UCSD-AML1 (cell line): ENCODE results near the gene IFNAR2.

Experiments
- DNase-seq: peaks from one replicate; lab custom pipeline; 2025; ENCODE audit not compliant: unreplicated experiment; lab: John Stamatoyannopoulos, UW

Gene IFNAR2

DNA sequence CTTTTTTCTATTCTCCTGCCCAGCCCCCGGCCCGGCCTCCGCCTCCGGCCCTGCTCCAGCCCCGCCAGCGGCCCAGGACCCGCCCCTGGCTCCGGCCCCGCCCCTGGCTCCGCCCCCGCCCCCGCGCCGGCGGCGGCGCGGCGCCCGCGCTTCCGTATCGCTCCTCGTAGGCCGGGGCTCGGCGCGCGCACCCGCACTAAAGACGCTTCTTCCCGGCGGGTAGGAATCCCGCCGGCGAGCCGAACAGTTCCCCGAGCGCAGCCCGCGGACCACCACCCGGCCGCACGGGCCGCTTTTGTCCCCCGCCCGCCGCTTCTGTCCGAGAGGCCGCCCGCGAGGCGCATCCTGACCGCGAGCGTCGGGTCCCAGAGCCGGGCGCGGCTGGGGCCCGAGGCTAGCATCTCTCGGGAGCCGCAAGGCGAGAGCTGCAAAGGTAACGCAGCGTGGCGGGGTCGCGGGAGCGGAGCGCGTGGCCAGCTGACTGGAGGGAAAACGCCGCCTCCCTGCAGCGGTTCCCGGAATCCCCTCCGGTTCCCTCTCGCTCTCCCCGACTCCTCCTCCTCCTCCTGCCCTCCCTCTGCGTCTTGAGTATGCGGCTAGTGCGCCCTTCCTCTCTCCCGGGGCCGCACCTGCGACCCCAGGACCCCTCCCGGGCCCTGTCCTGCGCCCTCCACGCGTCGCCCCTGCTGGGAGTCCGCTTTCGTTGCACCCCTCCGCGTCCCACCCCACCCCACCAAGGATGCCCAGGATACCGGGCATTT lies at the start of gene IFNAR2:
TSS of gene IFNAR2 (plus strand) at position 155 of the 761 bp plus-strand sequence. CDS start 11,985 bp downstream, outside the sequence.
- DNase-seq, result peak; percentile 75

GRCh38 chr21:33185852-33186251 lies 43.9 kb upstream of the IFNAR2 start:
- DNase-seq, result no peak

DNA sequence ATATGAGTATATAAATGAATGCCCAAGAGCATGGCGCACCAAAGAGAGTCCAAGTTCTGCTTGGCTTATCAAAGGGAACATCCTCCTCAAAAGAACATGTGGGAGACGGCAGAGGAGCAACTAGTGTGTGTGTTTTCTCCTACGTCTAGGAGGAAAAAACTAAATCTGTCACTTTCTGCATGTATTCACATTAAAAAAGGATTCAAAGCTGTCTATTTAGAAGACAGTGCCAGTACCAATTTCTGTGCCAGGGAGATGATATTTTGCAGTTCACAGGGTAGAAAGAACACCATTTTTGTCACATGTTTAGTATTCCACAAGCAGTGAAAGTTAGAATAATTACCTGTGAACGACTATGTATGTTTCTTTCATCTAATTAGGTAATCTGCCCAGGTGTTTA lies 42.5 kb upstream of the IFNAR2 start:
- no peak for DNase-seq

GRCh38 chr21:33189237-33189636 lies 40.5 kb upstream of the IFNAR2 start:
- no peak for DNase-seq

- no peak for DNase-seq
Observed at GRCh38 chr21:33189824-33190223, 39.9 kb upstream of the IFNAR2 start.

- peak; percentile 40 for DNase-seq
Observed at GRCh38 chr21:33196941-33197374, 32.8 kb upstream of the IFNAR2 start.

DNA sequence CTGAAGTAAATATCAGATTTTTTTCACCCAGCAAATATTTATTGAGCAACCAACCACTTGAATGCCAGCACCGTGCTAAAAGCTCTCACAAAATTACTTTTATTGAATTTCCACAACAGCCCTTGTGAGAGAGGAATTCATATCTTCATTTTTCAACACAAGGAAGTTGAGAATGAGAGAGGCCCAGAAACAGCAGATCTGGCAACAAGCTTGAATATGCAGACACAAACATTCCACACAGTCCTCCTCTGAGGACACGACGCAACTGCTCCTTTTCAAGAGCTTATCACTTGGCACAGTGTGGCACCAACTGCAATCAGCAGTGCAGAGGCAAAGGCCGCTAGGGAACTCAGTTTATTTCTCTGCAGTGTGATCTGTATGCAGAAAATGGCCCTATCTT lies 32.2 kb upstream of the IFNAR2 start:
- DNase-seq, result no peak

DNA sequence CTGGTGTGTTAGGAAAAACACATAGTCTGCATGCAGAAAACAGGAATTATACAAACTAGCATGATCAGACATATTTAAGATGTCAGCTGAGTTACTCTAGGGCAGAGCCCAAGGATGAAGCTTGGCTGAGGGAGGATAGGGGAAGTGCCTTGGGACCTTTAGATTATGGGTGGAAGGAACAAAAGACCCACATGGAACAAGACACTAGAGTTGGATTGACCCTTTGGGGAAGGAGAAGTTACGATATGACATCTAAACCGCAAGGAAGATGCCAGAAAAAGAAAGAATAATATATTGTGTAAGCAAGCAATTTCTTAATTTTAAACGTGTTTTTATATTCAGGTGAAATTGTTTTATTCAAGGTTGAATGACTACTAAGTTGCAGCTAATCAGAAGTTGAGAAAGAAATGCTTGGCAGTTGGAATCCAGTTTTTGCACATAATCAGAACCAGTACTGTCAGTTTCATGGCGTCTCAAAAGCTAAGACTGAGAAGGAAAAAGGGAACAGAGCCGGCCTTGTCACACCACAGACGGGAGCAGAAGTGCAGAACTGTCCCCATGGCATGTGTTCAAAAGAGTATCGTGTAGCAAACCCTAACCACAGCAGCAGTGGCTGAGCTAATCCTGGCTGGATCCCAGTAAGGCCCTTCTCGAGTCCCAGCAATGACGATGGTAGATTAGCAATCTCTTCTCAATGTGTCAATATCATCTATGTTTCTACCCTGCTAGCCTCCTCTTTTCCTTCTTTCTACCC lies 31.2 kb upstream of the IFNAR2 start:
- DNase-seq, result peak; percentile 35

DNA sequence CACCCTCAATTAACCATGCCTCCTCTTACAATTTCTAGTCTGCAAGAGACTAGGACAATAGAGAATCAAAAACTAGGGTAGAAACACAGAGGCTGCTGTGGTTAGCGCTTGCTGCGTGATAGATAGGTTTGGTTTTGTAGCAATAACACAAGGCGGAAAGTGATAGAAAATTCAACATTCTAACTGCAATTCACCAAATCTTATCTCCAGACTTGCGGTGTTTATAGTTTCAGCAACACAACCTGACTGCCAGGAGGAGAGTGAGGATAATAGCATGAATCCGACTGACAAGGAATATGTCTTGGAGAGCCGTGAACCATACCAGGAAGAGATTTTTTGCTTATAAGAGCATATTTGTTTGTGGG lies 30.7 kb upstream of the IFNAR2 start:
- DNase-seq, result no peak

DNA sequence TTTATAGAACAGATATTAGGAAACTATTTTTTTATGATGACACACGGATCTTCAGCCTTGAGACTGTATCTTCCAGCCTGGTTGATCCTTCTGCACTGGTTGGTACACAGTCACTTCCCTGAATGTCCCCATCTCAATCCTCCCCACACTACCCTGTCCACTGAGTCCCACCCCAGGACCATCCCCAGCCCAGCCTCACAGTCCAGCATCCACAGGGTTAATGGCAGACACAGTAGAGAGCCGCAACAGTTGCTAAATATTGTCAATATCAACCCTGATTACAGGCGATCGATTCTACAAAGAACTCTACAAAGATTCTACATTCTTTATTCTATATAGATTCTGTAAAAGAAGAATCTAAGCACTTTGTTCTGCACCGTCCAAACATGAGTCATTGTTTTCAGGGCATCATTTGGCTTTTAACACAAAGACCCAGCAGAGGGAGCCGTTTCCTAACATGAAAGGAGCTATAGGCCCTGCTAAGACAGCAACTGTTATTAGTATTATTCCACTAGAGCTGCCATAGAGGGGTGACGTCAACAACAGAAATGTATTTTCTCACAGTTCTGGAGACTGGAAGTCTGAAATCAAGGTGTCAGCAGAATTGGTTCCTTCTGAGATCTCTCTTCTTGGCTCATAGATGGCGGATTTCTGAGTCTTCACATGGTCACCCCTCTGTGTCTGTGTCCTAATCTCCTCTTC lies 30.1 kb upstream of the IFNAR2 start:
- peak; percentile 32 for DNase-seq

- no peak for DNase-seq
Observed at GRCh38 chr21:33201956-33202355, 27.8 kb upstream of the IFNAR2 start.

DNA sequence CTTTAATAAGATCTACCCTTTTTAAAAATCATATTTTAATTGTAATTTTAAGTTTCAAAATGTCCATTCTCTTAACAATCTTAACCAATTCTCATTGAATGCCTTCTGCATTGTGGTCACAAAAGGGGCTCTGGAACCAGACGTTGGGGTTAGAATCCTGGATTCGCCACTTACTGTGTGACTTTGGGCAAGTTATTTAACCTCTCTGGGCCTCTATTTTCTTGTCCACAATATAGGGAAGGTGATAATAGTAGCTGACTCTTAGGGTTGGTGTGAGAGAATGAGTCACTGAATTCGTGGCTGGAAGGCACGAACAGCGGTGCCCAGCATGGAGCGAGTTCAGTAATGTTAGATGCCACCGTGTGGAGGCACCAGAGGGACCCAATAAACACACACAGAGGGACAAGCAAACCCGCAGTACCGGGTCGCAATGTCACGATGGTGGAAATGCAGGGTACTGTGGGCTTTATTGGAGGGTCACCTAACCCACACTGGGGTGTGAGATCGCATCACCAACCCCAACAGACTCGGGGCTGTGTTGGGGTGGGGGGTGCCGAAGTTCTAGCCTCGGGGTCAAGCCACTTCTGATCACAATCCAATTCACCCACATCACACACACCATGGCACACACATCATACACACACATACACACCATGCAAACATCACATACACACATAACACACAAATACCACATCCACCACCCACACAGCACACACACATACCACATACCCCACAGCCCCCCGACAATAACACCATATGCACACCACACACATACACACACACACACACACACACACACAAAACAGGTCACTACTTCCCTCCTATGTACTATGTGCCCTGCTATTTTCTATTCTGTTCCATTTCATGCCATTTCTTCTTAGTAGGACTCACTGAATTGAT lies 27.0 kb upstream of the IFNAR2 start:
- DNase-seq, result no peak

DNA sequence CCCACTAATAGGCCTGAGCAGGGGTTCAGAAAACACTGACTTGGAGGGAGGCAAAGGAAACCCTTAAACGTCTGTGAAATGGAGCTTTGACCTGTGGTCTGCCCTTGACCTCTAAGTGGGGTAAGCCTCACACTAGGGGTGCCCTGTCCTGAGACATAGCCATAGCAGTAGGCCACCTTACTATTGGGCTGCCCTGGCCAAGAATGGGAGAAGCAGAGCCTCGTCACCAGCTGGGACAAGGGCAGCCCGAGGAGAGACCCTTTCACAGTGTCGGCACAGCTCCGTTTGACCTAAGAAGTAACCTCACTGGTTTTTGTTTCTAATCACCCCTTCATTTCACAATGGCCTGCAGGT lies 26.4 kb upstream of the IFNAR2 start:
- DNase-seq, result no peak

GRCh38 chr21:33205476-33205875 lies 24.3 kb upstream of the IFNAR2 start:
- no peak for DNase-seq

DNA sequence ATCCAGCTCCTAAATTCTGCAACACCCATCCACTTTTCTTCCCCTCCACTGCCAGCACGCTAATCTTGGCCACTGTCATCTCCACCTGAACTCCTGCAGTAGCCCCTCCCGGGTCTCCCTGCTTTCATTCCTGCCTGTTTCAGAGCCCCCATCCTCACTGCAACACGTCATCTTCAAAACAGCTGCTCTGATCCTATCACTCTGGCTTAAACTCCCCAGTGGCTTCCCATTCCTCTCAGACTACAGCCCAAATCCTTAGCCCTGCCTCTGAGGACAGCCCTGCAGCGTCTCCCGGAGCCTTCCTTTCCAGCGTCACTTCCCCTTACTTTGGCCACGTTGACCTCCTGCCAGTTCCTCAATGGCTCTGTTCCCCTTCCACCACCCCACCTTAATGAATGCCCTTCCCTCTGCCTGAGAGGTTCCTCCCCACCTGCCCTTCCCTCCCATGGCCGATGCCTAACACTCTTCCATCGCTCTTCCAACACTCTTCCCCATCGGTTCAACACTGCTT lies 22.9 kb upstream of the IFNAR2 start:
- no peak for DNase-seq

DNA sequence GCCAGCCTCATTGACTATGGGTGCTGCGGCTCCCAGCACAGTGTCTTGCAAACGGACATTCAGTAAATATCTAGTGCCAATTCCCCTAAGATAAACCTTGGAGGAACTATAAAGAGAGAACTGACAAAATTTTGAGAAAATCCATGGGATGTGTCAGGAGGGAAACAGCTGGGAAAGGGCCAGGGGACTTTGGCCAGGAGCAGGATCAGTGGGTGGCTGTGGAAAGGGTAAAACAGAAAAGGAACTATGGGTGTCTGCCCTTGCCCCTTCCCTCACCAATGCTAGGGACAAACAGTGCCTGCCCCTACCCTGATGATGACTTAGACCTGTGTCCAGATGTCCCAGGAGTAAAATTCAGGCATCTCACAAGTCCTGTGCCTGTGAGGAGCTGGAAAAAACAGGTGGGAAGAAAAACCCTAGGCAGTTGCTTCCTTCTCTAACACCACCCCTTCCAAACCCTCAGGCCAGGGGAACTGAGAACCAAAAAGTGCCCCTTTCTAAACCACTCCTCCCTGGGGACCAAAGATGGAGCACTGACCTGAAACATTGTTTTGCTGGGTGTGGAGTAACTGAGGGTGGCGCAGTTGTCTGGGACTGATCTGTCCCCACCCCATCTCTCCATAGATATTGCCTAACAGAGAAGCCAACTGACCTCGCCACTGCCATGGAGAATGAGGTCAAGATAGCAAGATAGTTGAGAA lies 22.1 kb upstream of the IFNAR2 start:
- DNase-seq, result no peak

- DNase-seq, result no peak
Observed at GRCh38 chr21:33208534-33208933, 21.2 kb upstream of the IFNAR2 start.

DNA sequence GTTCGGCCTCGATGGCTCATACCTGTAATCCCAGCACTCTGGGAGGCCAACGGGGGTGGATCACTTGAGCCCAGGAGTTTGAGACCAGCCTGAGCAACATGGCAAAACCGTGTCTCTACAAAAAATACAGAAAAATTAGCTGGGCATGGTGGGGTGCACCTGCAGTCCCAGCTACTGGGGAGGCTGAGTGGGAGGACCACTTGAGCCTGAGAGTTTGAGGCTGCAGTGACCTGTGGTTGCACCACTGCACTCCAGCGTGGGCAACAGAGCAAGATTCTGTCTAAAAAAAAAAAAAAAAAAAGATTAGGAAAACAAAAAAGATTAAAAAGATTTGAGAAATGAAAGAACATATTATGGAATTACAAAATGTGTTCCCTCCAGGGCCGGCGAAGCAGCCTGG lies 18.4 kb upstream of the IFNAR2 start:
- no peak for DNase-seq

- DNase-seq, result no peak
Observed at GRCh38 chr21:33211732-33212131, 18.0 kb upstream of the IFNAR2 start.
